ENCODE measurements around the gene CDH13.

CDH13 gene

GRCh38 chr16:83494459-83494858 is 867.7 kb downstream of the CDH13 start:
- POLR2A ChIA-PET: no interaction called here
- CTCF ChIA-PET: no interaction called here
- no peak for DNase-seq (ENCODE audit: extremely low spot score)
- TF ChIP-seq CTCF (IDR thresholded peaks at IDR 0.05; ENCODE audit: control extremely low read depth, extremely low read depth, low read depth, missing control alignments): no peak

GRCh38 chr16:83501481-83501880 is 874.7 kb downstream of the CDH13 start:
- CTCF ChIA-PET: no interaction called here
- no peak for DNase-seq (ENCODE audit: extremely low spot score)
- no peak for TF ChIP-seq CTCF (IDR thresholded peaks at IDR 0.05; ENCODE audit: control extremely low read depth, extremely low read depth, low read depth, missing control alignments)
- POLR2A ChIA-PET: no interaction called here

GRCh38 chr16:83508295-83508694 is 881.5 kb downstream of the CDH13 start:
- no peak for DNase-seq (ENCODE audit: extremely low spot score)
- no peak for TF ChIP-seq CTCF (IDR thresholded peaks at IDR 0.05; ENCODE audit: control extremely low read depth, extremely low read depth, low read depth, missing control alignments)
- POLR2A ChIA-PET: no interaction called here
- CTCF ChIA-PET: no interaction called here

- TF ChIP-seq CTCF (IDR thresholded peaks at IDR 0.05; ENCODE audit: control extremely low read depth, extremely low read depth, low read depth, missing control alignments): no peak
- POLR2A ChIA-PET: no interaction called here
- CTCF ChIA-PET: no interaction called here
Measured at GRCh38 chr16:83509316-83509715, 882.5 kb downstream of the CDH13 start.

GRCh38 chr16:83510906-83511305 is 884.1 kb downstream of the CDH13 start:
- no peak for DNase-seq (ENCODE audit: extremely low spot score)
- no peak for TF ChIP-seq CTCF (IDR thresholded peaks at IDR 0.05; ENCODE audit: control extremely low read depth, extremely low read depth, low read depth, missing control alignments)
- ChIA-PET POLR2A (no interaction called here), CTCF (no interaction called here)

More at GRCh38 chr16:83509316-83509715, 882.5 kb downstream of the CDH13 start:
- DNase-seq (ENCODE audit: extremely low spot score): no peak

GRCh38 chr16:83513008-83513755 is 886.4 kb downstream of the CDH13 start:
- TF ChIP-seq CTCF (IDR thresholded peaks at IDR 0.05; ENCODE audit: control extremely low read depth, extremely low read depth, low read depth, missing control alignments): no peak
- DNase-seq (ENCODE audit: extremely low spot score): no peak
- POLR2A ChIA-PET: no interaction called here
- CTCF ChIA-PET: no interaction called here

Data from GM10248 (cell line).